ENCODE results near the gene CCL4L2. TPM values are rescaled to one million over a fixed set of nuclear protein-coding genes. Genes with fewer than 3 reads are reported as not detected.

The CCL4L2 gene
- total and polyA plus RNA-seq, 2 of the 8 experiments (the other 6 are each of a cell fraction or from before 2014, with no cell fraction given) = not detected

Small RNAs within 50 kb of the gene (small RNA-seq; reads per million reads assigned to genes)
- not detected for gene AC243829.3 (ENCODE audit: insufficient read depth)
- not detected for gene AC243829.6 (ENCODE audit: insufficient read depth)

Other genes with a start within 250 kb of the CCL4L2 start
- gene CCL16, start 229.6 kb upstream of the CCL4L2 start, total RNA-seq (2021; fragmentation: NEBNext Ultra II Directional; extraction: Animal tissue kit (Norgen Biotek cat#: 25700)) = not detected in 2 replicates
- gene CCL16, start 229.6 kb upstream of the CCL4L2 start, polyA plus RNA-seq (2011; rRNA removed) = not detected in 2 replicates
- not detected in 2 replicates for gene CCL14, start 224.3 kb upstream of the CCL4L2 start, total RNA-seq (2021; fragmentation: NEBNext Ultra II Directional; extraction: Animal tissue kit (Norgen Biotek cat#: 25700))
- not detected in 2 replicates for gene CCL14, start 224.3 kb upstream of the CCL4L2 start, polyA plus RNA-seq (2011; rRNA removed)
- not detected in 2 replicates for gene CCL15, start 209.5 kb upstream of the CCL4L2 start, total RNA-seq (2021; fragmentation: NEBNext Ultra II Directional; extraction: Animal tissue kit (Norgen Biotek cat#: 25700))
- gene CCL15, start 209.5 kb upstream of the CCL4L2 start, polyA plus RNA-seq (2011; rRNA removed) = not detected in 2 replicates
- gene CCL23, start 193.1 kb upstream of the CCL4L2 start, total RNA-seq (2021; fragmentation: NEBNext Ultra II Directional; extraction: Animal tissue kit (Norgen Biotek cat#: 25700)) = not detected in 2 replicates
- not detected in 2 replicates for gene CCL23, start 193.1 kb upstream of the CCL4L2 start, polyA plus RNA-seq (2011; rRNA removed)
- gene CCL18, start 146.8 kb upstream of the CCL4L2 start, total RNA-seq (2021; fragmentation: NEBNext Ultra II Directional; extraction: Animal tissue kit (Norgen Biotek cat#: 25700)) = not detected in 2 replicates
- not detected in 2 replicates for gene CCL18, start 146.8 kb upstream of the CCL4L2 start, polyA plus RNA-seq (2011; rRNA removed)
- not detected in 2 replicates for gene CCL3, start 120.9 kb upstream of the CCL4L2 start, total RNA-seq (2021; fragmentation: NEBNext Ultra II Directional; extraction: Animal tissue kit (Norgen Biotek cat#: 25700))
- not detected in 2 replicates for gene CCL3, start 120.9 kb upstream of the CCL4L2 start, polyA plus RNA-seq (2011; rRNA removed)
- not detected in 2 replicates for gene CCL4, start 107.2 kb upstream of the CCL4L2 start, total RNA-seq (2021; fragmentation: NEBNext Ultra II Directional; extraction: Animal tissue kit (Norgen Biotek cat#: 25700))
- not detected in 2 replicates for gene CCL4, start 107.2 kb upstream of the CCL4L2 start, polyA plus RNA-seq (2011; rRNA removed)
- 3.9 and 6.2 TPM in 2 replicates for gene TBC1D3B, start 34.4 kb upstream of the CCL4L2 start, total RNA-seq (2021; fragmentation: NEBNext Ultra II Directional; extraction: Animal tissue kit (Norgen Biotek cat#: 25700))
- gene TBC1D3B, start 34.4 kb upstream of the CCL4L2 start, polyA plus RNA-seq (2011; rRNA removed) = 0.54 and 0.74 TPM in 2 replicates
- not detected in 2 replicates for gene CCL3L1, start 14.3 kb upstream of the CCL4L2 start, total RNA-seq (2021; fragmentation: NEBNext Ultra II Directional; extraction: Animal tissue kit (Norgen Biotek cat#: 25700))
- 0.11 TPM in 1 of 2 replicates, not detected in the other for gene CCL3L1, start 14.3 kb upstream of the CCL4L2 start, polyA plus RNA-seq (2011; rRNA removed)
- 0.46 TPM in 1 of 2 replicates, not detected in the other for gene TBC1D3I, start 53.5 kb downstream of the CCL4L2 start, total RNA-seq (2021; fragmentation: NEBNext Ultra II Directional; extraction: Animal tissue kit (Norgen Biotek cat#: 25700))
- gene TBC1D3I, start 53.5 kb downstream of the CCL4L2 start, polyA plus RNA-seq (2011; rRNA removed) = 2.3 and 2.9 TPM in 2 replicates
- not detected in 2 replicates for gene TBC1D3G, start 112.8 kb downstream of the CCL4L2 start, total RNA-seq (2021; fragmentation: NEBNext Ultra II Directional; extraction: Animal tissue kit (Norgen Biotek cat#: 25700))
- 0.18 TPM in 1 of 2 replicates, not detected in the other for gene TBC1D3G, start 112.8 kb downstream of the CCL4L2 start, polyA plus RNA-seq (2011; rRNA removed)
- gene TBC1D3H, start 177.4 kb downstream of the CCL4L2 start, total RNA-seq (2021; fragmentation: NEBNext Ultra II Directional; extraction: Animal tissue kit (Norgen Biotek cat#: 25700)) = not detected in 2 replicates
- gene TBC1D3H, start 177.4 kb downstream of the CCL4L2 start, polyA plus RNA-seq (2011; rRNA removed) = not detected in 2 replicates

All from H1 (cell line).